Measurements from ENCODE around the gene TNPO3.
"Not testable (repeated sequence)": the region's sequence is repeated elsewhere in the genome, so short reads cannot be mapped to it uniquely, and the experiment has no call there.

Gene TNPO3

GRCh38 chr7:129055861-129056464 lies 1.1 kb upstream of the TNPO3 start:
- DNase-seq (ENCODE audit: low read depth), result no peak
- no peak for TF ChIP-seq CTCF (IDR thresholded peaks at IDR 0.05; ENCODE audit: control insufficient read depth, insufficient read depth, low read depth, low read length, missing control alignments)
- H3K4me3 ChIP-seq (ENCODE audit: control insufficient read depth, low read depth, low read length), result no peak overlapping the region

DNA sequence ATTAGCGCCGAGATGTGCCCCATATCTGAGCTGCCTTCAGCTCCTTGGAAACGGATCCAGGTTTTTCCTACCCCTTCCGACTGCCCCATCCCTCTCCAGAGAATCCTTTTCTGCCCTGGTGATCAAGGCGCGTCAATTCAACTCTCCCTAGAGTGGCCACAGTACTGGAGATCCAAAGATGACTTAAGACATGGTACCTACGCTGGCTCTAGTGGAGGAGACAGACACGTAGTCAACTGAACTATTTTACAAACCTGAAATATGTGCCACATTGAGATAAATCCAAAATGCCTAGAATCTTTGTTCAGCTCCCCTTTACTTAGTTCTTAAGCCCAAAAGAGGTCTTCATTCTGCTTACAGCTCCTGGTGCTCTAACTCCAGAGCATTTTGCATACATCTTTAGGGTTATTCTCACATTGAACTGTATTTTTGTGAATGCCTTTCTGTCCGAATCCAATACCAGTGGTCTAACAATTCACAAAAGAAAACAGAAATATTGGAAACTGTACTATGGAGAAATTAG lies 444 bp upstream of the TNPO3 start:
- no peak for TF ChIP-seq CTCF (IDR thresholded peaks at IDR 0.05; ENCODE audit: control insufficient read depth, insufficient read depth, low read depth, low read length, missing control alignments)

DNA sequence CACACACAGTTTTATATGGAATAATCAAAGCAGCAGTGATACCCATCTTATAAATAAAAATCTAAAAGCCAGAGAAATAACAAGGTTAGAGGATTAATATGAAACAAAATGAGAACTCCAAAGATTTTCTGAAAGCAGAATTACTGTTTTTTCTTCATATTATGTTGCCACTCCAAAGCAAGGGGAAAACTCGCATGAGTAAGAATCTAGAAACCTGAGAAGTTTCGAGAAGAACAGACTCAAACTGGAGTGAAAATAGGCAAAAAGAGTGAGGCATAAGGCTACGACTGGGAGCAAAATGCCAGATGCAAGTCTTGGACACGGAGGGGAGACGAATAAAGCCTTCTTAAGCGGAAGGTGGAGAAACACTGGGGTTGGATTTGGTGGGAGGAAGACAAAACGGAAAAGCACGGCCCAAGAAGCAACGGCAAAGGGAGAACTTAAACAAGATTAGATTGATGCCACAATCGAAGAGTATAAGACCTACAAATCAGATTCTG lies 923 bp downstream of the TNPO3 start:
- peak overlapping the region; percentile 55 for H3K4me3 ChIP-seq (ENCODE audit: control insufficient read depth, low read depth, low read length)
- DNase-seq (ENCODE audit: low read depth), result no peak
- no peak for TF ChIP-seq CTCF (IDR thresholded peaks at IDR 0.05; ENCODE audit: control insufficient read depth, insufficient read depth, low read depth, low read length, missing control alignments)

More for the DNA sequence above, 444 bp upstream of the TNPO3 start:
- DNase-seq (ENCODE audit: low read depth), result no peak
- peak overlapping the region; percentile 55 for H3K4me3 ChIP-seq (ENCODE audit: control insufficient read depth, low read depth, low read length)

DNA sequence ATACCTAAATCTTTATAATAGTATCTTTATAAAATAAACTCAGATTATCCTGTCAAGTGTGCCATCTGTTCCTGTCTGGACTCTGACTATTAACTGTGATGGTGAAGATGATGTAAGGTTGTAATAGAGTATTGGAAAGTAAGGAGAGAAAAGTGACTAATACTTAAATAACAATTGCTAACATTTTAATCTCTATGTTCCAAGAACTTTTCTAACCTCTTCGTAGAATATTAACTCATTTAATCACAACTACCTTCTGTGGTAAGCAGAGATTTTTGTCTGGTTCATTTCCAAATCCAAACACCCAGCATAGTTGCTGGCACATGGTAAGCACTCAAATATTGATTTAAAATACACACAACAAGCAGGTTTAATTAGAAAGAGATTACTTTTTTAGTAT lies 2.5 kb downstream of the TNPO3 start:
- TF ChIP-seq CTCF (IDR thresholded peaks at IDR 0.05; ENCODE audit: control insufficient read depth, insufficient read depth, low read depth, low read length, missing control alignments), result no peak
- no peak for DNase-seq (ENCODE audit: low read depth)
- H3K4me3 ChIP-seq (ENCODE audit: control insufficient read depth, low read depth, low read length), result no peak overlapping the region

DNA sequence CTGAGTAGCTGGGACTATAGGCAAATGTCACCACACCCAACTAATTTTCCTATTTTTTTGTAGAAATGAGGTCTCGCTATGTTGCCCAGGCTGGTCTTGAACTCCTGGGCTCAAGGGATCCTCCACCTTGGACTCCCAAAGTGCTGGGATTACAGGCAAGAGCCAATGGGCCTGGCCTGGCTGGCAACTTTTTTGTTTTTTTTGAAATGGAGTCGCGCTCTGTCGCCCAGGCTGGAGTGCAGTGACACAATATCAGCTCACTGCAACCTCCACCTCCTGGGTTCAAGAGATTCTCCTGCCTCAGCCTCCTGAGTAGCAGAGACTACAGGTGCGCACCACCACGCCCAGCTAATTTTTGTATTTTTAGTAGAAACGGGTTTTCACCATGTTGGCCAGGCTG lies 3.5 kb downstream of the TNPO3 start:
- DNase-seq (ENCODE audit: low read depth), result not testable (repeated sequence)

DNA sequence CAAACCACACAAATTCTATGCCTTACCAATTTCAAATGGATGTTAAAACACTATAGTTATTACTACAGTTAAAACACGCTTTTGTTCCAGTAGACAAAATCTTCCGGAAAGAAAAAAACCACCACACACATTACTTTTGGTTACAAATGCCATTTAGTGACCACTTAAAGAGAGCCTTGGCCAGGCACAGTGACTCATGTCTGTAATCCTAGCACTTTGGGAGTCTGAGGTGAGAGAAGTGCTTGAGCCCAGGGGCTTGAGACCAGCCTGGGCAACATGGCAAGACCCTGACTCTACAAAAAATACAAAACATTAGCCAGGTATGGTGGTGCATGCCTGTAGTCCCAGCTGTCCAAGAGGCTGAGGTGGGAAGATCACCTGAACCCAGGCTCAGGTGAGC lies 7.2 kb downstream of the TNPO3 start:
- H3K4me3 ChIP-seq (ENCODE audit: control insufficient read depth, low read depth, low read length), result no peak overlapping the region
- TF ChIP-seq CTCF (IDR thresholded peaks at IDR 0.05; ENCODE audit: control insufficient read depth, insufficient read depth, low read depth, low read length, missing control alignments), result no peak
- DNase-seq (ENCODE audit: low read depth), result no peak

More for the DNA sequence above, 3.5 kb downstream of the TNPO3 start:
- not testable (repeated sequence) for H3K4me3 ChIP-seq (ENCODE audit: control insufficient read depth, low read depth, low read length)

GRCh38 chr7:129045682-129046081 lies 9.2 kb downstream of the TNPO3 start:
- no peak overlapping the region for H3K4me3 ChIP-seq (ENCODE audit: control insufficient read depth, low read depth, low read length)
- DNase-seq (ENCODE audit: low read depth), result no peak
- no peak for TF ChIP-seq CTCF (IDR thresholded peaks at IDR 0.05; ENCODE audit: control insufficient read depth, insufficient read depth, low read depth, low read length, missing control alignments)

Data from AG09309 (cell line).